GM12874 (cell line): ENCODE measurements around the gene MMEL1.

ENCODE experiments used
- TF ChIP-seq, protein P1 (sequence below): IDR thresholded peaks from 2 replicates; pipeline ENCODE4 v1.5.1; 2011; ENCODE audit warnings: low read depth, mild to moderate bottlenecking, control low read depth, low read length, moderate library complexity; ENCODE audit not compliant: insufficient read depth

Gene MMEL1

DNA sequence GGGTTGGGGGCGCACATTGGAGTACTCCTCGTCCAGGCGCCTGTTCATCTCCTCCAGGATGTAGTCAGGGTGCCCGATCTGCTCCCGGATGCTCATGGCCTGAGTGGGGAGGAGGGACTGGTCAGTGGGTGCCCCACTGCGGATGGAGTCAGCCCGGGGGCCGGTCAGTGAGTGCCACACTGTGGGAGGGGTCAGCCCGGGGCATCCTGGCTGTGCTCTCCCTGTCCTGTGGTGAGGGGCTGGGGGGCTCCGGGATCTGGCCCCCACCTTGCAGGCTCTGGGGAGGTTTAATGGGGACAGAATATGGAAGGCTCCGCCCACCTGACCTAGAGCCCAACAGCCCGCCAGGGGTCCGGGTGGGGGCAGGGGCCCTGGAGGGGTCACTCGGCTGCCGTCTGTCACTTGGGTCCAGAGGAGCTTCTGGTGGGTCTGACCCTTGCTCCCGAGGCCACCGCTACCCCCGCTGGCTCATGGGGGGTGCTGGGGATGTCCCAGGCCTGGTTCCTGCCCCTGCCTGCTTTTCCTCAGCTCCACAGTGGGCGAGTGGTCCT is 37.5 kb downstream of the MMEL1 start:
- TF ChIP-seq, protein P1, sequence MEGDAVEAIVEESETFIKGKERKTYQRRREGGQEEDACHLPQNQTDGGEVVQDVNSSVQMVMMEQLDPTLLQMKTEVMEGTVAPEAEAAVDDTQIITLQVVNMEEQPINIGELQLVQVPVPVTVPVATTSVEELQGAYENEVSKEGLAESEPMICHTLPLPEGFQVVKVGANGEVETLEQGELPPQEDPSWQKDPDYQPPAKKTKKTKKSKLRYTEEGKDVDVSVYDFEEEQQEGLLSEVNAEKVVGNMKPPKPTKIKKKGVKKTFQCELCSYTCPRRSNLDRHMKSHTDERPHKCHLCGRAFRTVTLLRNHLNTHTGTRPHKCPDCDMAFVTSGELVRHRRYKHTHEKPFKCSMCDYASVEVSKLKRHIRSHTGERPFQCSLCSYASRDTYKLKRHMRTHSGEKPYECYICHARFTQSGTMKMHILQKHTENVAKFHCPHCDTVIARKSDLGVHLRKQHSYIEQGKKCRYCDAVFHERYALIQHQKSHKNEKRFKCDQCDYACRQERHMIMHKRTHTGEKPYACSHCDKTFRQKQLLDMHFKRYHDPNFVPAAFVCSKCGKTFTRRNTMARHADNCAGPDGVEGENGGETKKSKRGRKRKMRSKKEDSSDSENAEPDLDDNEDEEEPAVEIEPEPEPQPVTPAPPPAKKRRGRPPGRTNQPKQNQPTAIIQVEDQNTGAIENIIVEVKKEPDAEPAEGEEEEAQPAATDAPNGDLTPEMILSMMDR, result no peak

DNA sequence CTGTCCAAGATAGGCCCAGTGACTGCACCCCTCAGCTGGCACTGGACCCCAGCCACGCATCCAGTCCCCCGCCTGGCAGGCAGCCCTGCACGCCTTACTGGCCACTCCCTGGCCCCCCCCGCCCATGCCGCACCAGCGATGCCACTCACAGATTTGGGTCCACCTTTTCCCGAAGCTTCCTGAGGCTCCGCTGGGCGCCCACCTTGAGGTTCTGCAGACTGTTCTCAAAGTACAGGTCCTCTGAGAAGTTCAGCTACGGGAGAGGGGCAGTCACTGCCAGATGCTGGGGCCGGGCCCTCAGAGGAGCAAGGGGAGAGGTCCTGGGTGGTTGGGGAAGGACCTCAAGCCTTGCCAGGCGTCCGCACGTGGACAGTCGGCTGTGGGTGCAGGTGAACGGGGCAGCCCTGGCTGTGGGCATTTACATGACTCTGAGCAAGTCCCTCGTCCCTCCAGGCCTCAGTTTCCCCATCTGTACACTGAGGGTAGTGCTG is 38.1 kb downstream of the MMEL1 start:
- TF ChIP-seq, protein P1, result no peak

DNA sequence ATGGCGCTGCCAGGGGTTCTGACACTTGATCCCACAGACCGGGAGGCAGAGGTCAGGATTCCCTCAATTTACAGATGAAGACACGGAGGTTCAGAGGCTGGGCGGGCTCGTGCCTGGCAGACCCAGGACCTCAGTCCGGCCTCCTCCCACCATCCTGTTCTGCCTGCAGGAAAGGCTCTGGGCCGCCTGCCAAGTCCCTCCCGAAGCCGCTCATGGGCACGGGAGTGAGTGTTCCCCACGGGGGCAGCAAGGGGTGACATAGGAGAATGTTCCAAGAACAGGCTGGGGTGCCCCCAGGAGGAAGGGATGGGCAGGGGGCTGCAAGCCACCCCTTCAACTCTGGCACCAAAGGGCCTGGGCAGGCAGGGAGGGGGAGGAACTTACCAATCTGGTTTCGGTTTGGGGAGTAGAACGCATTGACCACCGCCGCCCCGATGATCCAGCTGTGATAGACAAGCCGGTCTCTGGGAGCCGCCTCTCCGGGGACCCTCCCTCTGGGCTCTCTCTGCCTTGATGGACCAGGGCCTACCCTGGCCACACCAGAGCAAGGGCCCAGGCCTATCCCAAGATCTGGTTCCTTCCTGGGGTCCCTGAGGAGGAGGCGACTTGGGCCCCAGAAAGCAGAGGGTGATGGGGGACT is 38.7 kb downstream of the MMEL1 start:
- TF ChIP-seq, protein P1, result no peak

DNA sequence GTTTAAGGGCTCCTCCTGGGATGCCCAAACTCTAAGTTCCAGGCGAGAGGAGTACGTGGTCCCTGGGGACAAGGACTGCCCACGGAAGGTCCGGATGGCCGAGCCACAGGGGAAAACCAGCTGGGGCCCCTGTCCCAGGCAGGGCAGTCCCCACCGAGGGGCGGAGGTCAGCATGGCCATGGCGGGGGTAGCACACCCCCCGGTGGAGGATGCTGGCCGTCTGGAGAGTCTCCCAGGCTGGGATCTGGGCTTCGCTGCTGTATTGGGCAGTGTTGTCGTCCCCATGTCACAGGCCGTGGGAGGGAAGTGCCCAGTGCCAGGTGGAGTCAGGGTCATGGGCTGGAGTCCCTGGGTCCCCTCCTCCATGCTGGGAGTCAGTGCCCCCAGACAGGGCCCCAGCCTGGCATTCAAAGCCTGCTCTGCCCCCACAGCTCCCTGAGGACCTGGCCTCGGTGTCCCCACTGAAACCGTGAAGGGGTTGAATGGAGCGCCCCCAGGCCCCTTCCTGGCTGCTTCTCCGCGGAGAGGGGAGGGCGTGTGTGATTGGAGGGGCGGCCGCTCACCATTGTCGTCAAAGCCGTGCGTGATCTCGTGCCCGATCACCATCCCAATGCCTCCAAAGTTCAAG is 39.5 kb downstream of the MMEL1 start:
- TF ChIP-seq, protein P1, result no peak

DNA sequence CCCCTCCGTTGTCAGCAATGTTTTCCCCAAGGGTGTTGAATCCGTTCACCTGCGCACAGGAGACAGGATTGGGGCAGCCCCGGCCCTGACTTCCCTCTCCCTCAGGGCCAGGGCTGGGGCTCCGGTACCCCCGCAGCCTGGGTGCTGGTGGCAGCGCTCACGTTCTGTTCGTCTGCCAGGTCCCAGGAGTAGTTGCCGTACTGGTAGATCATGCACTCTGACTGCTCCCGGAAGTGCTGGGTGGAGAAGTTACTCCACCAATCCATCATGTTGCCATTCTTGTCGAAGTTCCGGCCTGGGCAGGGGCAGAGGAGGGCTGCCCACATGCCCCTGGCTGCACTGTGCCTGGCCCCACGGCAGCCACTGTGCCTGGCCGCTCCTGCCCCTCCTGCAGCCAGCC is 40.1 kb downstream of the MMEL1 start:
- TF ChIP-seq, protein P1, result no peak

DNA sequence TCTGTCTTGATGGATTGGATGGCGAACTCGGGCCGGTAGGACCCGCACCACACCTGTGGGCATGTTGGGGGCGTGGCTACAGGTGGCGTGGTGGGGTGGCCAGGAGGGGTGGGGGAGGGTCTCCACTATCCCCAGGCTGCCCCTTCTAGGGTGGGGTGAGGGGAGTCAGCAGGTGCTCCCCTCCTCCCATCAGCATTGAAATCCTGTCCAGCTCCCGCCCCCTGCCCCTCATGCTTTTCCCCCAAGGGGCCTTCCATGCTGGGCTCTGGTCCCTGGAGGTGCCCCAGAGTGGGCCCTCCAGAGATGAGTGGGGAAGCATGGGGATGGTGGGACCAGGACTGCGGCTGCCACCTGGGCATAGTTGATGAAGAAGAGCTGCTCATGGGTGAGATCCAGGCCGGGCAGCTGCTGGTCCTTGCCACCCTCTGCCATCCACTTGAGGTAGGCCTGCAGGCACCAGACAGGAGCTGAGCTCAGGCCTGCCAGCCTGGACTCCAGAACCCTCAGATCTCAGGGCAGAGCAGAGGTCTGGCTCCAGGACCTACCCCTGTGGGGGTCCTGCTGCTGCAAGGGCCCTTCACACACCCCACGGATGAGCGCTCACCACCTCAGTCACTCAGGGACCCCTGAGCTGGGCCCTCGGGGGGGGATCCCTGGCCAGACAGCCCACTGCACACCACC is 41.1 kb downstream of the MMEL1 start:
- TF ChIP-seq, protein P1, result no peak

DNA sequence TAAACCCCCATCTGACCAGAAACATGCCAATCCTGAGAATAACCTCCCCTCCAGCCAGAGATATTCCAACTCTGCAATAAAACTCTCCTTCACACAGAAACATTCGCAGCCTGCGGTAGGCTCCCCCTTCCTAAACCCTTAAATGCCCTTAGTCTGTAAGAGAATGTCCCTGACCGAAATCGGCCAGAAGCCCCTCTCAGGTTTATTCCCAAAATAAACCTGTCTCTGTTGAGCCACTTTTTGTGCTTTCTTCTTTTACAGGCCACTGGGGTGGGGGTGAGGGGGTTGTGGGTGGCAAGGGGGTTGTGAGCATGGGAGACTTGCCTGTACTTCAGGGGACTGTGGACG is 41.6 kb downstream of the MMEL1 start:
- TF ChIP-seq, protein P1, result no peak
